Measurements from ENCODE around the gene GPR62.

- TF ChIP-seq CTCF (IDR thresholded peaks at IDR 0.05) (no peak), POLR2A (IDR thresholded peaks at IDR 0.05) (no peak), EP300 (IDR thresholded peaks at IDR 0.05) (no peak), POLR2AphosphoS5 (IDR thresholded peaks at IDR 0.05) (no peak)
These were observed 14.3 kb upstream of the GPR62 start for GRCh38 chr3:51940648-51941462.

All from sigmoid colon (tissue), 4 donors.